ENCODE results near the gene PLD4.

GRCh38 chr14:104891664-104892530, 32.8 kb upstream of the PLD4 start:
- no peak for TF ChIP-seq EZH2 (IDR thresholded peaks at IDR 0.05; ENCODE audit: low read length, missing control alignments)
- no peak for TF ChIP-seq CTCF (conservative IDR thresholded peaks at IDR 0.05 in 1 of 2, IDR thresholded peaks at IDR 0.05 in 1 of 2; ENCODE audit: low read depth in 1 of 2, low read length in 2 of 2)

All from fibroblast of lung (primary cell).